HG03342 (cell line): ENCODE data around the gene MCU.
"Not testable (repeated sequence)": the region's sequence is repeated elsewhere in the genome, so short reads cannot be mapped to it uniquely, and the experiment has no call there.

Experiments
- ATAC-seq: cut with Tn5 transposase; IDR thresholded peaks from one replicate; pipeline ENCODE4 v1.9.1; 2021; ENCODE audit warnings: mild to moderate bottlenecking, moderate library complexity; ENCODE audit not compliant: unreplicated experiment

MCU gene

GRCh38 chr10:72685264-72685921, 6.5 kb upstream of the MCU start:
- no peak for ATAC-seq

- ATAC-seq, result not testable (repeated sequence)
These were observed 5.5 kb upstream of the MCU start for GRCh38 chr10:72686430-72686829.

- no peak for ATAC-seq
These were observed 4.9 kb upstream of the MCU start for GRCh38 chr10:72687035-72687434.

DNA sequence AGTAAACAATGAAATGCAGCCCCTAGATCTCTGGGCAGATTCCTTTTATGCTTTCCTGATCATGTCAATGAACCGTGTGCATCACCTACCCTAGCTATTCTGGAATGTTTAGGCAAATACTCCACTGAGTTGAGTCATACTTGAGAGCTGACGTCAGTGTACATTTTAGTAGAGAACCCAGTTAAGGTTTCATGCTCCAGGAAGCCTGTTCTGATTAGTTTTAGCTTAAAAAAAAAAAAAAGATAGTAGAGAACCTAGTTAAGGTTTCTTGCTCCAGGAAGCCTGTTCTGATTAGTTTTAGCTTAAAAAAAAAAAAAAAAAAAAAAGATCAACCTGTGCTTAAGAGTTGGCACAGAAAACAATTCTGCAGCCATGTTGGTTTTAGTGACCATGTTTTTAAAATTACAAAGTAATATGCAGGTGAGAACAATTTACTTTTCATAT, 3.7 kb upstream of the MCU start:
- no peak for ATAC-seq

DNA sequence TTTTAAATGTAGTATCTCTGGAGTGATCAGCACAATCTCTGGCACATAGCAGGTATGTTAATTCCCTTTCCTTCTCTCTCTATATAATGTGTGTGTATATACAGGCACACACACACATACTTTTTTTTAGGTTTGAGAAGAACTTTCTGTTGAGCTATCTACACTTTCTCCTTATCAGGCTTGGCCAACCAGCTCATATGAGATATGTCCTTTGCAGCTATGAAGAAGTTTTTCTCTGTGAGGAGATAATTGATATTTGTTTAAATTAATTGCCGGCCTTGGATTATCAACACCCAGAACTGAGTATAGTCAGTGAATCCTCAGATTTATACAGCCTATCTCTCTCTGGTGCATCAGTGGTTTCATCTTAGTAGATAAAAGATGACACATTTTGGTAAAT, 2.3 kb upstream of the MCU start:
- no peak for ATAC-seq

DNA sequence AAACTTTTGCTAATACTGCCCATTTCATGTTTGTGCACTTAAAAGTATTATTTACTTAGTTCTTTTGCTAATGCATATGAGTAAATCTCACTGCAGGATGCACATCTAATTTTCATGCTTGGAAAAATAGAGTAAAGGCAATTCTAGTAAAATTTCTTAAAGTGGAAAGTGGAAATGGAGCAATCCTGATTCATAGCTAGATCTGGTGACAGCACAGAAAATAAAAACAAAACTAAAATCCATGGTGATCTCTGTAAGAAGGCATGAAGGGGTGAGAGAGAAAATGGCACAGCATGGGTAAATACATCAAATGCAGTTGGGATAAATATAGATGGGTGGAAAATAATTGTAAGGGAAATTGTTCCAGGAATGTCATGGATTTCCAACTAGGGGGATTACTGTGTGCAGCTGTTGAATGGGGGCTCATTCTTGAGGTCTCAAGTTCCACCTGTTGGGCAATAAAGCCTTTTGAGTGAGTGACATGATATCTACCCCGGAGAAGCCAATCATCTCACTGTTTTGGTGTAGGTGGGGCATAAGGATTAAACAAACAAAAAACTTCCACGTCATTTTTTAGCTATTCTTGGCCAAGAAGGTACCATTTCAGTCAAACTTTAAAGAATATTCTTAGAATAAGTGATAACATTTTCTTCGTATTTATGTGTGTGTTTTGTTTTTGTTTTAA, 1.7 kb upstream of the MCU start:
- ATAC-seq, result no peak

DNA sequence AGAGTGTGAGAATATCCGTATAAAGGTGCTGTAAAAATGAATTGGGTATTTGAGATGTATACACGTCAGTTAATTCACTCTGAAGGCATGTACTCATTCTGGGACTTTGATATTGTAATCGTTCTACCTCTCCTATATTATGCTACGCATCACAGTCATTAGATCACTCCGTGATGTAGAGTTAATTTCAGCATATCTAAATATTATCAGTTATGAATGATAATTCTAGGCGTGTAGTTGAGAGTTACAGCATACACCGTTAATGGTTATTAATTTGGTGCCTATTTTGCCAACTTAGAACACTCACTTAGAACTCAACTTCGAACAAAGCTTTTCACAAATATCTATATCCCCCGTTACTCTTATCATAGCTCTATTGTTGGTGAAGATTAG, 477 bp upstream of the MCU start:
- no peak for ATAC-seq

DNA sequence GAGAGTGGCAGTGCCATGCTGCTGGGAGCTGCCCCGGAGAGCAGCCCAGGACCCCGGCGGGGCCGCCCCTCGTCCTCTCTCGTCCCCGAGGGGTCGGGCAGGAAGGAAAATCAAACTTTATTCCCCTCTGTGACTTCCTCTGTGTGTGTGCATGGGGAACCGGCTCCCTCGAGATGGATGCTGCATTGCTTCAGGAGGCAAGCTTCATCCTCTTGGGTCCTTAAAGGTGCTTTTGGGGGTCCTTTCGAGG, 726 bp downstream of the MCU start:
- ATAC-seq, result peak; percentile 1

DNA sequence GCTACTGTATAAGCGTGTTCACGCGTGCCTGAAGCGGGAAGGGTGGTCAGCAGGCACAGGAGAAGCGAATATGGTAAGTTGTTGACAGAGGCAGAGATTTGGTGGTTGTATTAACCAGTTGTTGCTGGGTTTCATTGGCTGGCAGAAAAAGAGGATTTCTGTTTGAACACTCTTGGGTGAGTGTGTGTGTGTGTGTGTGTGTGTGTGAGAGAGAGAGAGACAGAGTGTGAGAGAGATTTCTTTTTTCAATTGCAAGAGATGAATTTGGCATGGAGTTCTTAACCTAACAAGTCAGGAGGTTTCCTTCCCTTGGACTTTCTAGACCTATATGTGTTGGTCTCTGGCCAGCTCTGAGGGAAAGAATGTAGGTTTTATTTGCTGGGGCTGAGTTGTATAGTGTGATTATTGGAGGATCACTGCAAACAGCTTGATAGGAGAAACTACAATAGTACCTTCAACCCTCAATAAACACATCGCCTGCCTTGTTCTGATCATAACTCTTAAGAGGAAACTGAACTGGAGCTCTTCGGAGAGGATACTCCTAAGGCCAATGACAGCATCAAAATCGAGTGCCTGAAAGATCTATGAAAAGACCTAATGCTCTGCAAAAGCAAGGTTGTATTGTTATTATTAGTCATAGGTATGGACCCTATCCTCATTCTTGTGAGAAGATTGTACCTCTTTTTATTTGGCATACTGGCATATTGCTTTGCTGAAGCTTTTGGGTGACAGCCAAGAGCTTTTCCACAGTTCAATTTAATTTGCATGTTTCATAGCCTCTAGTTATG, 1.2 kb downstream of the MCU start:
- no peak for ATAC-seq

GRCh38 chr10:72694476-72695369, 2.8 kb downstream of the MCU start:
- ATAC-seq, result no peak

DNA sequence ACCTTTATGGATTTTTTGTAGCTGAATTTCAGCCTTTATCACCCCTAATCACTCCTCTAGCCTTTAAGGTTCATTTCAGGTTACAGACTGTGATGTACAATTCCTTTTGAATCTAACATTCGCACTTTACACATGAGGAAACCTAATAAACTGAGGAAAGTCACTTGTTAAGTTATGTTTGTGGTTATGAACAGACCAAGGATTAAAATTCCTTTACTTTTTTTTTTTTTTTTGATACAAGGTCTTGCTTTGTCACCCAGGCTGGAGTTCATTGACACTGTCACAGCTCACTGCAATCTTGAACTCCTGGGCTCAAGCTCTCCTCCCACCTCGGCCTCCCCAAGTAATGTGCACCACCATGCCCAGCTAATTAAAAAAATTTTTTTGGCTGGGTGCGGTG, 3.6 kb downstream of the MCU start:
- ATAC-seq, result no peak

- no peak for ATAC-seq
These were observed 5.8 kb downstream of the MCU start for GRCh38 chr10:72697716-72698115.

- not testable (repeated sequence) for ATAC-seq
These were observed 10.5 kb downstream of the MCU start for GRCh38 chr10:72702465-72702864.

DNA sequence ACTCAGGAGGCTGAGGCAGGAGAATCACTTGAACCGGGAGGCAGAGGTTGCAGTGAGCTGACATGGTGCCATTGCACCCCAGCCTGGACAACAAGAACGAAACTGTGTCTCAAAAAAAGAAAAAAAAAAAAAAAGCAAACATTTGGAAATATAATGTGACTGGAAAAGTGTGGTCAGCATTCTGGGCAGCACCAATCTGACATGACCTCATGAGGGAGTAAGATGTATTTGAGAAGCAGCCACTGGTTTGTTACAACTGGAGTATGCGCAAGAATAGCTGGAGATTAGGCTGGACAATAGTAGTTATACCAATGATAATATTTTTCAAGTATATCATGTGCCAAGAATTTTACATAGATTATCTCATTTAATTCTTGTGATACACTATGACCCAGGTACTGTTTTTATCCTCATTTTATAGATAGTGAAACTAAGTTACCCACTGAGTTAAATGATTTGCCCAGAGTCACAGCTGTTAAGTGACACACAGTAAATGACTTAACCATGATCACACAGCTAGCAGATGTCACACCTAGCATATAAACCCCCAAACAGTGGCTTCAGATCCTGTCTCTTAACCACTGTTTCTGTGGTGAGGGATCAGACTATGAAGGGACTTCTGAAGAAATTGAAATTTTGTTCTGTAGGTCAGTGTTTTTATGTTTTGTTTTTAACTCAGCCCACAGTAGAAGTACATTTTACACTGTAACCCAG, 11.1 kb downstream of the MCU start:
- ATAC-seq, result peak; percentile 75

GRCh38 chr10:72704117-72704516, 12.2 kb downstream of the MCU start:
- ATAC-seq, result no peak

DNA sequence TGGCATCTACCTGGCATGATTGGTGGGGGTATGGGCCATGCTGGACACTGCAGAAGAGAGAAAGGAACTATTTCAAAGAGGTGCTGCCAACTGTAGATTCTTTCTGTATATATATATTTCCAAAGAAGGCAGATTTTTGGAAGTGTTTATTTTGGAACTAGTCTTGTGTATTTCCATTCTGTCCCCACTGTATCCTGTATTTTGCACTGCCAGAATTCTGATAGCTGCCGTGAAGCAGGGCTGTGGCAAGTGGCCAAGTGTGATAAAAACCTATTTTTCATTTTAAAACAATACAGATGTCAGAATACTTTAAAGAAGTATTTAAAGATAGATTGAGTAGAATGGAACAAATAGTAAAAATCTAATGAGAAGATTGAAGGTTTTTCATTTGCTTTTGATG, 17.1 kb downstream of the MCU start:
- no peak for ATAC-seq

DNA sequence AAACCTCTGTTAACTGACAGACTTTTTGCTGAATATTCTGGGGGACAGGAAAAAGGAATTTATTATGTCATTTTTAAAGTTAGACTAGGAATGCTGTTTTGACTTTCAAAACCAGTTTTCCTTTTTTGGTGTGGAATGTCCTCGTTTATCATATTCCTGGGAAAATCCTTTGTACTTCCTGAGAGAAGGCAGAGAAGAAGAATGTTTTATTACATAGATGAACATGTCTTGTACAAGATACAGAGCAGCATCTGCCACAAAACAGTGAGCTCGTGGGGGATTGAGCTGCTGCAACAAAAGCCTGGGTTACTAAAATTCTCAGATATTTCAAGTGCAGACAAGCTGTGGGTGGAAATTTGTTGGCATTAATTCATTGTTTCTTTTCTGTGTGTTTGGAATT, 20.2 kb downstream of the MCU start:
- ATAC-seq, result no peak

GRCh38 chr10:72719941-72720592, 28.1 kb downstream of the MCU start:
- ATAC-seq, result no peak

- ATAC-seq, result no peak
These were observed 29.1 kb downstream of the MCU start for GRCh38 chr10:72720814-72721660.
